Measurements from ENCODE around the gene IQSEC1. TPM values are rescaled to one million over a fixed set of nuclear protein-coding genes. Genes with fewer than 3 reads are reported as not detected.

Gene IQSEC1
- total RNA-seq, 1 donor from 2014 or later: 31.3 TPM

DNA sequence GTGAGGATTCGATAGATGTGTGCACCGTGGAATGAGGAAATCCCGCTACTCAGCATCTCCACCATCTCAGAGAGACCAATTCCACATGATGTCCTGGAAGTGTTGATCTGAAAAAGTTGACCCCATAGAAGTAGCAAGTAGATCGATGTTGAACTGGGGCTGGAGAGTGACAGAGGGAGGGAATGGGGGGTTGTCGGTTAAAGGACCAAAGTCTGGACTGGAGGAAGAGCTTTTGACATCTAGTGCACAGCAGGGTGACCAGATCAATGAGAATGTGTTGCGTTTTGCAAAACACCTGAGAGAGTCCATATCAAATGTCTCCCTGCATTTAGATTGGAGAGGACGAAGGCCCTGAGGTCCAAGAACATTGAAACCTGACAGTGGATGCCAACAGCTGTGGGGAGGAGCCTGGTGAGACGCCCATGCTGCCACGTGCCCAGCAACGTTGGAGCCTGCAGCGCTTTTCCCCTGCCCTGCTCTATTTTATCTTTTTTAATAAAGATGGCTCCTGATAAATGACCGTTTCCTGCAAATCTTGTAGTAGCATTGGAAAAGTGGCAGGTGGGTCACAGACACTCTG lies 201.7 kb downstream of the IQSEC1 start:
- TF ChIP-seq, protein P1, sequence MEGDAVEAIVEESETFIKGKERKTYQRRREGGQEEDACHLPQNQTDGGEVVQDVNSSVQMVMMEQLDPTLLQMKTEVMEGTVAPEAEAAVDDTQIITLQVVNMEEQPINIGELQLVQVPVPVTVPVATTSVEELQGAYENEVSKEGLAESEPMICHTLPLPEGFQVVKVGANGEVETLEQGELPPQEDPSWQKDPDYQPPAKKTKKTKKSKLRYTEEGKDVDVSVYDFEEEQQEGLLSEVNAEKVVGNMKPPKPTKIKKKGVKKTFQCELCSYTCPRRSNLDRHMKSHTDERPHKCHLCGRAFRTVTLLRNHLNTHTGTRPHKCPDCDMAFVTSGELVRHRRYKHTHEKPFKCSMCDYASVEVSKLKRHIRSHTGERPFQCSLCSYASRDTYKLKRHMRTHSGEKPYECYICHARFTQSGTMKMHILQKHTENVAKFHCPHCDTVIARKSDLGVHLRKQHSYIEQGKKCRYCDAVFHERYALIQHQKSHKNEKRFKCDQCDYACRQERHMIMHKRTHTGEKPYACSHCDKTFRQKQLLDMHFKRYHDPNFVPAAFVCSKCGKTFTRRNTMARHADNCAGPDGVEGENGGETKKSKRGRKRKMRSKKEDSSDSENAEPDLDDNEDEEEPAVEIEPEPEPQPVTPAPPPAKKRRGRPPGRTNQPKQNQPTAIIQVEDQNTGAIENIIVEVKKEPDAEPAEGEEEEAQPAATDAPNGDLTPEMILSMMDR (conservative IDR thresholded peaks at IDR 0.05): no peak
- peaks cover 22% of the 10 kb centered on the region for H3K4me1 Mint-ChIP-seq
- H3K4me3 Mint-ChIP-seq: no peak overlapping the region
- H3K9me3 Mint-ChIP-seq: no peaks in the 10 kb centered on the region
- H3K27me3 Mint-ChIP-seq (ENCODE audit: low read depth): peaks cover 7% of the 10 kb centered on the region
- H3K27ac Mint-ChIP-seq (ENCODE audit: unreplicated experiment): no peak overlapping the region
- DNase-seq (ENCODE audit: low read depth, low spot score): no peak
- no peaks in the 10 kb centered on the region for H3K36me3 Mint-ChIP-seq (ENCODE audit: low read depth)

DNA sequence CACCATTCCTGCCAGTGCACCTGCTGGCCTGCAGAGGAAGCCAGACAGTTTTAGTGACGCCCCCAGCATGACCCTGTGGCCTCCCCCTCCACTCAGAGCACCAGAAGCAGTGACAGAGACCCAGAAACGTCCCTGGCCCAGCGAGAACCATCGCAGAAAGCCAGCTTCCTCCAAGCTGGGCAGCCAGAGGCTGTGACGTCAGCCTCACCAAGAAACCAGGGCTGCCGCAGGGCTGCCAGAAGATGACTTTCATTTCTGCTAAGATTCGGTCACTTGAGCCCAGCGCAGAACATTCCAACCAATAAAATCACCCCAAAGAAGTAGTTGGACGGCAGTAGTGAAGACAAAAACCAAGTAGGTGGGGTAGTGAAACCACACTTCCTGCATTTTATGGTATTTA lies 202.3 kb downstream of the IQSEC1 start:
- Mint-ChIP-seq H3K4me1 (peaks cover 22% of the 10 kb centered on the region), H3K9me3 (no peaks in the 10 kb centered on the region), H3K27ac (ENCODE audit: unreplicated experiment) (no peak overlapping the region), H3K27me3 (ENCODE audit: low read depth) (peaks cover 7% of the 10 kb centered on the region), H3K36me3 (ENCODE audit: low read depth) (no peaks in the 10 kb centered on the region), H3K4me3 (no peak overlapping the region)
- TF ChIP-seq, protein P1 (conservative IDR thresholded peaks at IDR 0.05): no peak
- no peak for DNase-seq (ENCODE audit: low read depth, low spot score)

DNA sequence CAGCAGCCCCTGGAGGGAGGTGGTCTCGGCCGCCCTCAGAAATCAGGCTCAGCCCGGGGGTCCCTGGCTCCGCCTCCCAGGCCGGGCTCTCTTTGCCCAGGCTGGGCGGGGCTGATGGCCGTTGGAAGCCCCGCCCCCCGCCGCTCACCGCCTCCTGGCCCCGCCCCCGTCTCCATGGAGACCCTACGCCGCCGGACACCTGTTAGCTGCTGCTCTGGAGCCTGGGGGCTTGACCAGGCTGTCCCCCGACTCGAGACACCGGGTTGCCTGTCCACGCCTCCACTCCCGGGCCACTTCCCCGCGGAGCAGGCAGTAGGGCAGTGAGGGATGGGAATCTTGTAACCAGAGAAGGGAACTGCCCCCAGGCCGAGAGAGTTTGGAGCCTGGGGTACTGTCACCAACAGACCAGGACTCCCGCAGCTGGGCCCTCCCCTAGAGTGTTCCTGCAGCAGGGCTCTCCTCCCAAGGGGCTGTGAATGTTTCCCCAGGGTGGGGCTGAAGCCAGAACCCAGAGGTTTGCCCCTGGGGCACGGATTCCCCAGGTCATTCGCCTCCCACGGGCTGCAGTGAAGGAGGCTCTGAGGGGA lies 204.1 kb downstream of the IQSEC1 start:
- Mint-ChIP-seq H3K27me3 (ENCODE audit: low read depth) (peaks cover 9% of the 10 kb centered on the region), H3K27ac (ENCODE audit: unreplicated experiment) (no peak overlapping the region), H3K36me3 (ENCODE audit: low read depth) (peaks cover 2% of the 10 kb centered on the region), H3K9me3 (no peaks in the 10 kb centered on the region), H3K4me3 (no peak overlapping the region), H3K4me1 (peaks cover 13% of the 10 kb centered on the region)
- TF ChIP-seq, protein P1 (conservative IDR thresholded peaks at IDR 0.05): no peak
- peak; percentile 76 for DNase-seq (ENCODE audit: low read depth, low spot score)

DNA sequence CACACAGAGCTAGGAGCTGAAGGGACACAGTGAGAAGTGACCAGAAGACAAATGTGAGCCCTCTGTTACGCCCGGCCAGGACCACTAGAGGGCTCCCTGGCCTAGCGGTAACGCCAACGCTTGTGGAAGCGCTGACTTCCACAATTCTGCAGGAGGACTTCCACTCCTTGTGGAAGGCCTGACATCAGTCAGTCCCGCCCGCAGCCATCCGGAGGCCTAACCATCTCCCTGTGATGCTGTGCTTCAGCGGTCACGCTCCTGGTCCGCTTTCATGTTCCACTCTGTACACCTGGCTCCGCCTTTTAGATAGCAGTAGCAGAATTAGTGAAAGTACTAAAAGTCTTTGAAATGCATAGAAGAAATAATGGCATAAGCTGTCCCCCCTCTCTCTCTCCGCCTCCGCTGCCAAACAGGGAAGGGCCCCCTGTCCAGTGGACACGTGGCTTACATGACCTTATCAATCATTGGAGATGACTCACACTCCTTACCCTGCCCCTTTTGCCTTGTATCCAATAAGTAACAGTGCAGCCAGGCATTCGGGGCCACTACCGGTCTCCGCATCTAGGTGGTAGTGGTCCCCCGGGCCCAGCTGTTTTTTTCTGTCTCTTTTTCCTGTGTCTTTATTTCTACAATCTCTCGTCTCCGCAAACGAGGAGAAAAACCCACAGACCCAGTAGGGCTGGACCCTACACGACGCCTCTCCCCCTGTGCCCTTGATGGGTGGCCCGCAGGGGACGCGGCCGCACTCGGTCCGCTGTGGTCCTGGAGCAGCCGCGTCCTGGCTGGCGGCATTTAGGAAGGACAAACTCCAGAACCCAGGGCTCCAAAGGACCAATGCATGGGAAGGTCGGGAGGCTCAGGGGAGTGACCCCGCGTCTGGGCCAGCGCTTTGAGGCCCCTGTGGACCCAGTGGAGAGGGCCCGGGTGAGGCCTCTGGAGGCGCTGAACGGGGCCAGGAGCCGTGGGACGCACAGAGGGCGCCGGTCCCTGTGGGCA lies 204.9 kb downstream of the IQSEC1 start:
- Mint-ChIP-seq H3K36me3 (ENCODE audit: low read depth) (peaks cover 2% of the 10 kb centered on the region), H3K4me3 (peak overlapping the region; percentile 80), H3K27ac (ENCODE audit: unreplicated experiment) (peak overlapping the region; percentile 73), H3K4me1 (peaks cover 13% of the 10 kb centered on the region), H3K27me3 (ENCODE audit: low read depth) (peaks cover 9% of the 10 kb centered on the region), H3K9me3 (no peaks in the 10 kb centered on the region)
- DNase-seq (ENCODE audit: low read depth, low spot score): peak; percentile 84
- TF ChIP-seq, protein P1 (conservative IDR thresholded peaks at IDR 0.05): peak; percentile 93

DNA sequence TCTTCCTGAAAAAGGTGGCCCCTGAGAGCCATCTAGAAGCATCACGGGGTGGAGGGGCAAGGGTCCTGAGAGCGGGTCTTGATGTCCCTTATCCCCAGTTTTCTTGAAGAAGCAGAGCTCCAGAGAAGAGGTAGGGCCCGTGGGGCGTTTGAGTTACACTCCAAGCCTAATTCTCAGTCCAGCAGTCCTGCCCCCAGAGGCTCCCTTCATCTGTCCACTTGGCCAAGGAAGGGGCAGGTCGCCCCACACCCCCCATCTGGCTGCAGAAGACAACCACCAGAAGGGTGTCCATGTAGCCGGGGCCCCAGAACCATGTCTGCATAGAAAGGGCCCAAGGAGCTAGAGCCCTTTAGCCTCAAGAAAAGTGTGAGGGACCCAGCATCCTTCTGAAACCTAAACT lies 206.4 kb downstream of the IQSEC1 start:
- Mint-ChIP-seq H3K36me3 (ENCODE audit: low read depth) (peaks cover 2% of the 10 kb centered on the region), H3K4me3 (no peak overlapping the region), H3K9me3 (no peaks in the 10 kb centered on the region), H3K27ac (ENCODE audit: unreplicated experiment) (no peak overlapping the region), H3K27me3 (ENCODE audit: low read depth) (peaks cover 9% of the 10 kb centered on the region), H3K4me1 (peaks cover 13% of the 10 kb centered on the region)
- DNase-seq (ENCODE audit: low read depth, low spot score): no peak
- TF ChIP-seq, protein P1 (conservative IDR thresholded peaks at IDR 0.05): no peak
